Activated naive CD8-positive, alpha-beta T cell treated with anti-CD3 and anti-CD28 coated beads for 36 hours (primary cell): ENCODE measurements around the gene WDFY3. TPM values are rescaled to one million over a fixed set of nuclear protein-coding genes. Genes with fewer than 3 reads are reported as not detected.

Experiments used
- DNase-seq: peaks from one replicate; pipeline ENCODE4 v3.0.0; 2021
- H3K27ac Mint-ChIP-seq: one replicate; pipeline ENCODE4 v1.8.0; 2022; ENCODE audit warnings: mild to moderate bottlenecking, moderate library complexity, mixed read lengths
- H3K27me3 Mint-ChIP-seq: one replicate; pipeline ENCODE4 v1.8.0; 2022; ENCODE audit warnings: mild to moderate bottlenecking, mixed read lengths
- H3K36me3 Mint-ChIP-seq: one replicate; pipeline ENCODE4 v1.8.0; 2021; ENCODE audit warnings: mild to moderate bottlenecking, mixed read lengths
- H3K4me1 Mint-ChIP-seq: one replicate; pipeline ENCODE4 v1.8.0; 2021; ENCODE audit warnings: mixed read lengths
- H3K4me3 Mint-ChIP-seq: one replicate; pipeline ENCODE4 v1.8.0; 2022; ENCODE audit warnings: mild to moderate bottlenecking, moderate library complexity, mixed read lengths
- H3K9me3 Mint-ChIP-seq: one replicate; pipeline ENCODE4 v1.8.0; 2022; ENCODE audit warnings: mixed read lengths
- total RNA-seq, 2 experiments: library from RNA; stranded (reverse); gene quantifications; one replicate each; pipeline ENCODE4 v1.2.3, GENCODE V29; 2021

The WDFY3 gene
- total RNA-seq, 2 experiments from 2014 or later: 0.52 to 0.80 TPM

- Mint-ChIP-seq H3K9me3 (no peaks in the 10 kb centered on the region), H3K27me3 (no peaks in the 10 kb centered on the region)
Measured at GRCh38 chr4:84622959-84623358, 343.5 kb downstream of the WDFY3 start.

More at GRCh38 chr4:84622959-84623358, 343.5 kb downstream of the WDFY3 start:
- Mint-ChIP-seq H3K36me3 (no peaks in the 10 kb centered on the region), H3K4me3 (no peak overlapping the region), H3K4me1 (no peaks in the 10 kb centered on the region), H3K27ac (no peak overlapping the region)
- DNase-seq: no peak
